Activated T-cell treated with anti-CD3 and anti-CD28 coated beads for 4 hours (primary cell): ENCODE results near the gene PITRM1.
"Not testable (repeated sequence)": the region's sequence is repeated elsewhere in the genome, so short reads cannot be mapped to it uniquely, and the experiment has no call there.

Source experiments
- DNase-seq: peaks from one replicate; pipeline ENCODE4 v3.0.0-alpha.2; 2020

PITRM1 gene

DNA sequence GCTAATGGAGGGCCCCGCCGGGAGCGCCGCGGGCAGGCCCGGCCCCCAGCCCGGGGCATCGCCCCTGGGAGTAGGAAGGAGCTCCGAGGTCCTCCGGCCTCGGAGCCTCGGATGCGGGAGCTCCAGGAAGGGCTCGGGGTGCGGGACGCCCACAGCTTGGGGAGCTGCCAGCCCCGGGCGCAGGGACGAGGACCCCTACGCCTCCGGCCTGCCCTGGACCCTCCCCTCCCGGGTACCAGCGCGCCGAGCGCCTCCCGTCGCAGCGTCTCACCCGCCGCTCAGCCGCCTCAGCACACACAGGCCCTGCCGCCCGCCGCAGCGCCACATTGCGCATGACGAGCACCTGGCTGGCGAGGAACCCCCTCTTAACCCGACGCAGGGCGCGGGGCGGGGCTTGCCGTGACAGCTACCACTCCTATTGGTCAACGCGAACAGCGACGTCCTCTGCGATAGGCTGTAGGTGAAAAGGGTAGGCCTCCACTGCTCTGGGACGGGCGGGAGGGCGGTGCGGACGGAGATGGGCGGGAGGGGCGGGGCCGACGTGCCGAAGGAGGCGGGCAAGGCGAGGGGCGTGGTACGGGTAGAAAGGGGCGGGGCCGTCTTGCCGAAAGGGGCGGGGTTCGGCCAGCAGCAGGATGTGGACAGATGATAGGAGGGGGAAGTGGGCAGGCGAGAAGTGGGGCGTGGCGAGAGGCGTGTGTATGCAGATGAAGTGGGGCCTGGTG, at the start of gene PITRM1:
Gene PITRM1 (minus strand): TSS at position 337 of the 725 bp plus-strand sequence. CDS start 10 bp downstream, at position 327.
- DNase-seq, result peak; percentile 97

DNA sequence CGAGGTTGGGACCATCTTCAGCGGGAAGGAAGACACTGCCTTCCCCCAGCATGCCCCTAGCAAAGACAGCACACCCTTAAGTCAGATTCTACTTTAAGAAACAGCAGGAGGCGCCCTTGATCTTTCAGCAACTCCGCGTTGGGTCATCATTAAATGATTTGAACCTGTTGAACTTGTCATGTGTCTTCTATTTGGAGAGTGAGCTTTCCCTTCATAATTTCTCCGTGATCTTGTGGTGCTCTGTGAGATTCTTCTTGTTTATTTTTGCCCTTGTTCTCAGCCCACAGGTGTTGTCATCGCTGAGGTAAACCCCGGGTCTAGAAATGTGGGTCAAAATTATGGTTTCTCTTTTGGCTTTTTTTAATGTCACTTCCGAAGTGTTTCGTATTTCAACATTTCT, 49.5 kb upstream of the PITRM1 start:
- DNase-seq, result no peak

- not testable (repeated sequence) for DNase-seq
Measured at GRCh38 chr10:3221601-3222000, 49.0 kb upstream of the PITRM1 start.

DNA sequence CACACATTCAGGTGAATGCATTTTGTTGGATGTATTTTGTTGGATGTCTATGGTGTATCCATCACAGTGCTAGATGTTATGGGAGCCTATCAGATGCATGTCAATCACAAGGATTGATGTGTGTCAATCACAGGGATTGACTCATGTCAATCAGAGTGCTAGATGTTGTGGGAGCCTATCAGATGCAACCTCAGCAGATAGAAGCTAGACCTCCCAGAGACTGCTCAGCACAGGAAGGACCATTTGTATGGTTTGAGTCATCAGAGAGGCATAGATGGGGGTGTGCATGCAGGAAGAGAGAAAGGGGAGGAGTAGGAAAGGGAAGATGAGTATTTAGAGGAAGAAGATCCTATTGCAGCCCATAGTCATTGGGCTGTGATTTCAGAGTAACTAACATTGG, 48.3 kb upstream of the PITRM1 start:
- no peak for DNase-seq

GRCh38 chr10:3219021-3219628, 46.5 kb upstream of the PITRM1 start:
- DNase-seq, result not testable (repeated sequence)

- no peak for DNase-seq
Measured at GRCh38 chr10:3217853-3218252, 45.3 kb upstream of the PITRM1 start.

DNA sequence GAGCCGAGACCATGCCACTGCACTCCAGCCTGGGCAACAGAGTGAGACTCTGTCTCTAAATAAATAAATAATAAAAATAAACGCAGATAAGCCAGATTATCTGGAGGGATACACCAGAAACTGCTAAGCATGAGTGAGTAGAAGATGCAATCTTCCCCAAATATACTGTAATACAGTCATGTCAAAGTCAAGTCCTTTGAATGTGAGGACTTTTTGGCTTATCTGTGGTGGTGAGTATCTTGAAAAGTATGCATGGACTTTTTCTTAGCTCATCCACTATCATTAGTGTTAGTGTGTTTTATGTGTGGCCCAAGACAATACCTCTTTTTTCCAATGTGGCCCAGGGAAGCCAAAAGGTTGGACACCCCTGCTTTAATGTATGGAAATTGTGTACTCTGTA, 44.7 kb upstream of the PITRM1 start:
- no peak for DNase-seq

DNA sequence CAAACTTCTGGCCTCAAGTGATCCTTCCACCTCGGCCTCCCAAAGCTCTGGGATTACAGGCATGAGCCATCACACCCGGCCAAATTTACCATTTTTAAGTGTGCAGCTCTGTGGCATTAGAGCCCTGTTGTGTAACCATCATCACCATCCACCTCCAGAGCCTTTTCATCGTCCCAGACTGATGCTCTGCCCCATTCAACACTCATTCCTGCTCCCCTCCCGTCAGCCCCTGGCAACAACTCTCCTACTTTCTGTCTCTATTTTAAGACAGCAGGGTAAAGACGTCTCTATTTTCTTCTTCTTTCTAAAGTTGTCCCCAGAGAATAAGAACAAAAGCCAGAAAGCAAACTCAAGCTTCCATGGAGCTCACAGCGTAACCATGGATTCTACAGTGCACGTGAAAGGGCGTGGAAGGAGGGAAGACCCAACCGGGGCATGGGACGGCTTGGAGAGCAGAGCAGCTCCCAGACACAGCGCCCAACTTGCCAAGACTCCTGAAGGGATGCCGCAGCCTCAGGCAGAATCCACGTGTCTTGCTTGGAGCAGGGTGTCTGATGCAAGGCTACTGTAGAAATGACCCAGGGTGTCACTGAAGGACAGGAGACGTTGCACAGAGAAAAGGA, 42.7 kb upstream of the PITRM1 start:
- no peak for DNase-seq

DNA sequence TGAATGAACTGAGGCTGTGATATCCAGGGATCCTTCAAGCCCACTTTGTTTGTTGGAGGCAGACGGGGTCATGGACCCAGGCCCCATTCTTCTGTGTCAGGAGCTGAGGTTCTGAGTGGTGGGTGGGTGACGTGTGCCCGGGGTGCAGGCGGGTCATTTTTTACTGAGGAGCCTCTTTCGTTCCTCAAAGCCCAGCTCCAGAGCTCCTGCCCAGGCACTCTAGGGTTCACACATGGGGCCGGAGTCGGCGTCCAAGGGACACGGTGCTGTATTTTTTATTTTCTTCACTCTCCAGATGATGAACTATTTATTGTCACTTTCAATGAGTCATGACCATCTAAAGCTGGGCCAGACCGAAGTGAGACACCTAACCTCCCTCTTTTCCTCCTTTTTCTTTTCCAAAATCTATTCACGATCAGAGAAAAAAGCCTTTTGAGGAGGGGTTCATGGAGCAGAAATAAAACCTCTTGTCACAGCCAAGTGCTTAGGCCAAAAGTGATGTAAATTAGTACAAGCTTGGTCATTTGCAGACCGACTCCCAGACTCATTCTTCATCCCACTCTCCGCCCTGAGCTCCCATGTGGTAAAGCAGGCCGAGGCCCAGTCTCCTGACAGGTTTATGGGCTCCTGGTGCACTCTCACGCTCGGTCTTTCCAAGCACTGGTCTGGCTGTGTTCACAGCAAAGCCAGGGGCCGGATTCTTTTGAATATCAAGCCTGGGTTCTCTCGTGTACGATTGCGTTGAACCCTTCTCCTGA, 41.4 kb upstream of the PITRM1 start:
- DNase-seq, result no peak

DNA sequence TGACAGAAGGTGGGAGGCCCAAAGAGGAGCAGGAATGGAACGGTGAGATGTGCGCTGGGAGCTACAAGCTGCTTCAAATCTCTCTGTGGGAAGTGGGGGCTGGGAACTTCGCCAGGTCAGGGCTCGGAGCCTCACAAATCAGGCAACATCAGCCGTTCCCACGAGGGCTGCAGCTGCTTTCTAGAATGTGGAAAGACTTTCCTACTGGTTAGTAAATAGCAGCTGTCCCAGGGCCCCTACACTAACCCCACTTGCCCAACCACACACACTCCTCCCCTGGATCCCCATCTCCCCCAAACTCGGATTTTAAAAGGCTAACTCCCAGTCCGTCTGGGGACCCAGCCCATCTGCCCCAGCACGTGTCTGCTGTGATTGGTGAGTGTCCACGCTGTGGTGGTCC, 40.6 kb upstream of the PITRM1 start:
- no peak for DNase-seq

- DNase-seq, result no peak
Measured at GRCh38 chr10:3210251-3210877, 37.8 kb upstream of the PITRM1 start.

- no peak for DNase-seq
Measured at GRCh38 chr10:3208481-3209406, 36.2 kb upstream of the PITRM1 start.

GRCh38 chr10:3207351-3207750, 34.8 kb upstream of the PITRM1 start:
- DNase-seq, result no peak

DNA sequence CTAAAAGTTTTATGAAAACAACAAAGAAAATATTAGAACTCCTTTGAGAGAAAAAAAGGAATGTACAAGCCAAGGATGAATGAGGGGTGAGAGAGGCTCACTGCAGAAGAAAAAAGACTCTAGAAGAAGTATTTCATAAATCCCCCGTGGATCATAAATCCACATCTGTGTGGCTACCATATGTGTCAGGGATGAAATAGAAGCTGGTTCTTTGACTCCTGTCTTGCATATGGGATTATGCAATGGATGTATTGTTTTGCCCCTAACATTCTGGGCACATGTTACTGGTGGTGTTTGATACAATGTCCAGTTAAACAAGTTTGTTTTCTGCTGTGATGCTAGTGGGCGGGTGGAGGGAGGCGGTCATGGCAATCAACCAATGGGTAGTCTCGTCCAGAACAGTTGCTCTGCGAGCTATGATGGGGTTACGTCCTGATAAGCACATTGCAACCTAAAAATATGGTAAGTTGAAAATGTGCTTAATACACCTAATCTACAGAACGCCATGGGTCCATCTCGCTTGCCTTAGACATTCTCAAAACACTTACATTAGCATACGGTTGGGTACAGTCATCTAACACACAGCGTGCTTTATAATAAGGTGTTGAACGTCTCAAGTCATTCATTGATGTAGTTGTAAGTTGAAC, 34.1 kb upstream of the PITRM1 start:
- DNase-seq, result no peak

DNA sequence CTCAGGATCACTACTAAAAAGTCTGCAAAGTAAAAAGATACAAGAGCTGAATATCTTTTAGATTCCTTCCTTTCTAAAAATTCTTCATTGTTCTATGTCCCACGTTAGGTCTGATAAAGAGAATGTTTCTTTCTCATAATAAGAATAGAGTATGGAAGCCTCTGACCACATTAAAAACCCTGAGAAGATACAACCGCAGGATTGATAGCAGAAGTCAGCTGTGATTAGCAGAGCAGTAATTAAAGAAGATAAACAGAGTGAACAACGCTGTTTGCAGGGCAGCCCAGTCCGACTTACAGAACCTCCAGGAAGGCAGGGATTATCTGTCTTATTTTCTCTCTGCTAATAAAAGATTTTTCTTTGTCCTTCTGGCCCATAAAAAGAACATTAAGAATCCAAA, 31.4 kb upstream of the PITRM1 start:
- no peak for DNase-seq

GRCh38 chr10:3203016-3203811, 30.6 kb upstream of the PITRM1 start:
- DNase-seq, result no peak

DNA sequence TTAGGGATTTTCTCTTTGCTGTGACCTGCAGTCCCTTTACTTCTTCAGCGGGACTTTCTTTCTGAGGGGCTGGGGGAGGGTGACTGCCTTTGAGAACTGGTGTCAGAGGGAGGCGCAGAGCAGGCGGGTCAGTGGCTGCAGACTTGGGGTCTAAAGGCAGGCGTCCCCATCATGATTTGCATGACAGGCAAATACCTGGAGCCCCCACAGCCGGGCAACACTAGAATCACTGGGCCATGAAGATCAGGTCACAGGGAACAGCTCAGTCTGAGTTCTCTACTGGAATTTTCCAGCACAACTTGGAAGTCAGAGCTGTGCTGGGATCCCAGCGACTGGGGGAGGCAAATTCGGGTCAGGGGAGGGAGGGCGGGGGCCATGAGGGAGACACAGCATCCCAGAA, 29.2 kb upstream of the PITRM1 start:
- no peak for DNase-seq

GRCh38 chr10:3199488-3199887, 26.9 kb upstream of the PITRM1 start:
- no peak for DNase-seq

DNA sequence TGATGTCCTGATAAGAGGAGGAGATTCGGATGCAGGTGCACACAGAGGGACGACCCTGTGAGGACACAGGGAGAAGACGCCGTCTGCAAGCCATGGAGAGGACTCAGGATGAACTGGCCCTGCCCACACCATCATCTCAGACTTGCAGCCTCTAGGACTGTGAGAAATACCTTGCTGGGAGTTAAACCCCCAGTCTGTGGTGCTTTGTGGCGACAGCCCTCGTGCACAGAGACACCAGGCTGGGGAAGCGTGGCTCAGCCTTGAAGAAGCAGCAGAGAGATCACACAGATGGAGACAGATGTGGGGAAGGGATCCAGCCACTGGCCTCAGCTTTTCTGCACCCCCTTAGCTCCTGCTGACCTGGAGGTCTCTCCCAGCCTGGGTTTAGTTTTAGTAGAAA, 26.3 kb upstream of the PITRM1 start:
- DNase-seq, result no peak

DNA sequence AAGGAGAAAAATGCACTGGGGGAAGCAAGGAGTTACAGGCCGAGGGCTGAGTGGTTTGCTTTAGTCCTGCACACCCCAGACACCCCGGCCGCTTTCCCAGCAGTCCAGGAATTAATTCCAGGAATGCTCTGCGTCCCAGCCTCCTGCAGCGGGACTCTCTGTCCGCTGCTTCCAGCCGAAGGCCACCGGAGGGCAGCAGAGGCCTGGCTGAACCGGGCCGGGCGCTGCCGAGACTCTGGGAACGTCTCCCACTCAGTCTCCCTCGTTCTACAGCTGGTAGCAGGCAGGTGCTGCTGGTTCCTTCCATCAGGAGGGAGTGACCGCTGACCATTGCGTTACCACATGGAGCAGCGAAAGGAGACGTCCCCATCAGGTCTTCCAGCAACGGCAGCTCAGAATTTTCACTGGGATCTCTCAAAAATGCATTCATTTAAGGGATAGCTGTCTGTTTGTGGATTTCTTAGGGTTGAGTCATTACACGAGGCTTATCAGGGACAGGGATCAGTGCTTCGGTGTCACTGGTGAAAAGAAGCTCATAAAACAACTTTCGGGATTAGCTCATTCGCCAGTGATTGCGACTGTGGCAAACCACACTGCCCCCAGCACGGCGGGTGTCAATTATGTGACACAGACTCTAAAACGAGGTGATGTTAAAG, 24.9 kb upstream of the PITRM1 start:
- DNase-seq, result peak; percentile 38
